GM19240 (cell line): ENCODE data around the gene TES.
A peak's percentile ranks its signal among the peaks of the same experiment; 100 is the strongest.

ENCODE experiments used
- DNase-seq: peaks from one replicate; pipeline ENCODE4 v3.0.0; 2011; ENCODE audit warnings: low spot score; ENCODE audit not compliant: insufficient read length

TES gene

GRCh38 chr7:116193329-116194087 is 16.8 kb upstream of the TES start:
- no peak for DNase-seq

- DNase-seq: no peak
Observed at GRCh38 chr7:116194115-116194514, 16.2 kb upstream of the TES start.

- DNase-seq: no peak
Observed at GRCh38 chr7:116195451-116195850, 14.9 kb upstream of the TES start.

GRCh38 chr7:116196947-116197346 is 13.4 kb upstream of the TES start:
- no peak for DNase-seq

- DNase-seq: no peak
Observed at GRCh38 chr7:116197360-116197759, 13.0 kb upstream of the TES start.

GRCh38 chr7:116198748-116199410 is 11.5 kb upstream of the TES start:
- DNase-seq: no peak

GRCh38 chr7:116200963-116201362 is 9.4 kb upstream of the TES start:
- no peak for DNase-seq

- no peak for DNase-seq
Observed at GRCh38 chr7:116206141-116206540, 4.2 kb upstream of the TES start.

GRCh38 chr7:116208919-116209318 is 1.4 kb upstream of the TES start:
- no peak for DNase-seq

GRCh38 chr7:116209561-116210070 is 723 bp upstream of the TES start:
- DNase-seq: no peak

- DNase-seq: peak; percentile 16
Observed at GRCh38 chr7:116211006-116211912, 920 bp downstream of the TES start.

- no peak for DNase-seq
Observed at GRCh38 chr7:116211913-116212596, 1.7 kb downstream of the TES start.

GRCh38 chr7:116212869-116213268 is 2.5 kb downstream of the TES start:
- DNase-seq: no peak

GRCh38 chr7:116213361-116214130 is 3.2 kb downstream of the TES start:
- DNase-seq: no peak

GRCh38 chr7:116214921-116215320 is 4.6 kb downstream of the TES start:
- no peak for DNase-seq

- no peak for DNase-seq
Observed at GRCh38 chr7:116215551-116215950, 5.2 kb downstream of the TES start.

GRCh38 chr7:116216956-116217571 is 6.7 kb downstream of the TES start:
- DNase-seq: no peak

- no peak for DNase-seq
Observed at GRCh38 chr7:116218051-116218645, 7.8 kb downstream of the TES start.

GRCh38 chr7:116218747-116219146 is 8.4 kb downstream of the TES start:
- no peak for DNase-seq

- no peak for DNase-seq
Observed at GRCh38 chr7:116219288-116219687, 8.9 kb downstream of the TES start.
